ENCODE measurements around the gene CYP1B1.

Gene CYP1B1

DNA sequence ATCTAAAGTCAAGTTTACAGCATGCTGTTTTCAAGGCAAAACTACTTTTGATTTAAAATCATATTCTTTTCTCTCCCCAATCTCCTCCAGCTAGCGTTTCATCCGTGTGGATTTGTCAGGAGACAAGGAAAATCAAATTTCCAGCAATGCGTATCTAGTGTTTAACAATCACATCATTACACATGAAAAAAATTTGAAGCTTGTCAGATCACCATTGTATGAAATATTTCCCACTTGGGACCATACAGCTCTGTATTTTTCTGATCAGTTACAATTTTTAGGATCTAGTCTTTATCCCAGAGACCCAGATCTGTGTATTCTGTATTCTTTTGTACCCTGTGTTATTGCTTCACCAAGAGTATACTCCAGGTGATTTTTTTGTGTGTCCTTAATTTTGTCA lies 28.6 kb upstream of the CYP1B1 start:
- no peak overlapping the region for H3K4me3 ChIP-seq (ENCODE audit: low read depth, low read length)
- no peak for DNase-seq (ENCODE audit: low read depth)
- TF ChIP-seq MYC (IDR thresholded peaks at IDR 0.05; ENCODE audit: low read depth, low read length) (no peak), MAX (IDR thresholded peaks at IDR 0.05; ENCODE audit: low read depth, low read length) (no peak), POLR2A (IDR thresholded peaks at IDR 0.05; ENCODE audit: extremely low read depth, insufficient read length) (no peak)
- TF ChIP-seq, protein P1, sequence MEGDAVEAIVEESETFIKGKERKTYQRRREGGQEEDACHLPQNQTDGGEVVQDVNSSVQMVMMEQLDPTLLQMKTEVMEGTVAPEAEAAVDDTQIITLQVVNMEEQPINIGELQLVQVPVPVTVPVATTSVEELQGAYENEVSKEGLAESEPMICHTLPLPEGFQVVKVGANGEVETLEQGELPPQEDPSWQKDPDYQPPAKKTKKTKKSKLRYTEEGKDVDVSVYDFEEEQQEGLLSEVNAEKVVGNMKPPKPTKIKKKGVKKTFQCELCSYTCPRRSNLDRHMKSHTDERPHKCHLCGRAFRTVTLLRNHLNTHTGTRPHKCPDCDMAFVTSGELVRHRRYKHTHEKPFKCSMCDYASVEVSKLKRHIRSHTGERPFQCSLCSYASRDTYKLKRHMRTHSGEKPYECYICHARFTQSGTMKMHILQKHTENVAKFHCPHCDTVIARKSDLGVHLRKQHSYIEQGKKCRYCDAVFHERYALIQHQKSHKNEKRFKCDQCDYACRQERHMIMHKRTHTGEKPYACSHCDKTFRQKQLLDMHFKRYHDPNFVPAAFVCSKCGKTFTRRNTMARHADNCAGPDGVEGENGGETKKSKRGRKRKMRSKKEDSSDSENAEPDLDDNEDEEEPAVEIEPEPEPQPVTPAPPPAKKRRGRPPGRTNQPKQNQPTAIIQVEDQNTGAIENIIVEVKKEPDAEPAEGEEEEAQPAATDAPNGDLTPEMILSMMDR (IDR thresholded peaks at IDR 0.05; ENCODE audit: low read depth, low read length): no peak

GRCh38 chr2:38100328-38100727 lies 24.4 kb upstream of the CYP1B1 start:
- H3K4me3 ChIP-seq (ENCODE audit: low read depth, low read length): no peak overlapping the region
- DNase-seq (ENCODE audit: low read depth): no peak
- TF ChIP-seq, protein P1 (IDR thresholded peaks at IDR 0.05; ENCODE audit: low read depth, low read length): no peak
- TF ChIP-seq MYC (IDR thresholded peaks at IDR 0.05; ENCODE audit: low read depth, low read length) (no peak), POLR2A (IDR thresholded peaks at IDR 0.05; ENCODE audit: extremely low read depth, insufficient read length) (no peak), MAX (IDR thresholded peaks at IDR 0.05; ENCODE audit: low read depth, low read length) (no peak)

DNA sequence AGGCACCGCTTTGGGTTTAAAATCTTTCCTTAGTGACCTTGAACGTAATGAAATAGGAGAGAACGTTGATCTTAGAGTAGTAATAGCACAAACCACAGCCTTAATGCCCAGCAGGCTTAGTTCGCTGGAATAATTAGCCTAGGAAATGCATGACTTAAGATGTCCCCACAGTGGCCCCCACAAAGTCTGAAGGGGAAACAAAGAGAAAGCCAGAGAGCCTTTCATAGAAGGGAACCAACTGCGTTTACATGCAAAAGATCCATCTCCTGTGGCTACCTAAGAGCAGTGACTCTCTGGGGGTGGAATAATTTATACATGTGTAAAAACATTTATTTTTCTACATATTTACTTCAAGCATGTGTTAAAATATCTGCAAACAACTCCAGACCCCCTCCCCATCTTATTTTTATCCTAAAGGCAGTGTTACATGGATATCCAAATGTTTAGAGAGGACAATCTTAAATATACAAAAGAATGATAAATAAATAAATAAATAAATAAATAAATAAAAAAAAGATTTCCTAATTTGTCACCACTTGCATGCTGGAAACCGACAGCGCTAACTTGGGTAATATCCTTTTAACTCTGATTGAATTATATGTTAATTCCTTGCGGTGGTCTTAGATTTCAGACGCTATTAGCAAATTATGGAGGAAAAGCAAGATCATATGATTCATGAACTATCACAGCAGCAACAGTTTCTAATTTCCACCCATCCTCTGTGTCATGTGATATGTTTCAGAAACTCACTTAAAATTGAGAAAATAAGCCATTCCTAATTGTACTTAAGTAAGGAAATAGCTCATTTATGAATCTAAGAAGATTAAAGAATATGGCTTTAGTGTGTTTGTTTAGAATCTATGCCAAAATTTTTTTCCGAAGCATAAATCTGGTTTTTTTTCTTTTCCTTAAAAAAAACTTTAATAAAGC lies 23.4 kb upstream of the CYP1B1 start:
- no peak for TF ChIP-seq MYC (IDR thresholded peaks at IDR 0.05; ENCODE audit: low read depth, low read length)
- no peak for TF ChIP-seq MAX (IDR thresholded peaks at IDR 0.05; ENCODE audit: low read depth, low read length)
- TF ChIP-seq POLR2A (IDR thresholded peaks at IDR 0.05; ENCODE audit: extremely low read depth, insufficient read length): no peak
- TF ChIP-seq, protein P1 (IDR thresholded peaks at IDR 0.05; ENCODE audit: low read depth, low read length): no peak
- peak; percentile 51 for DNase-seq (ENCODE audit: low read depth)
- peak overlapping the region; percentile 19 for H3K4me3 ChIP-seq (ENCODE audit: low read depth, low read length)

- peak overlapping the region; percentile 19 for H3K4me3 ChIP-seq (ENCODE audit: low read depth, low read length)
Measured at GRCh38 chr2:38098421-38099098, 22.6 kb upstream of the CYP1B1 start.

DNA sequence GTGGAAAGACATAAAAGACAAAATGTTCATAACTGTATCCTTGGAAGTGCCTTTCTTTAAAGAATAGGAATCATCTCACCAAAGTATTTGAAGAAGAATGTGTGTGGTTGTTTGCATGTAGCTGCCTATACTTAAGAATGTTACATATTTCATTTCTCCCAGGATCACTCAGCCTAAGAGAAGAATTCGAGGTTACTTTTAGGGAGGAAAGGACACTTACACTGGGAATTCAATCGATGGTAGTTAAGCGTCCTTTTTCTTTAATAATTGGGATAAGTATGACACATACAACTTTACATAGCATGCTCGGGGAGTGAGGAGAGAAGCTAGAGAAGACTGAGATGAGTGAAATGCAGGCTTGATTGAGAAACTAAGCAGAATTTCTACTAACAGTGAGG lies 22.0 kb upstream of the CYP1B1 start:
- peak overlapping the region; percentile 5 for H3K4me3 ChIP-seq (ENCODE audit: low read depth, low read length)
- TF ChIP-seq POLR2A (IDR thresholded peaks at IDR 0.05; ENCODE audit: extremely low read depth, insufficient read length) (no peak), MAX (IDR thresholded peaks at IDR 0.05; ENCODE audit: low read depth, low read length) (no peak), MYC (IDR thresholded peaks at IDR 0.05; ENCODE audit: low read depth, low read length) (no peak)
- TF ChIP-seq, protein P1 (IDR thresholded peaks at IDR 0.05; ENCODE audit: low read depth, low read length): no peak

More at GRCh38 chr2:38098421-38099098, 22.6 kb upstream of the CYP1B1 start:
- peak; percentile 67 for DNase-seq (ENCODE audit: low read depth)
- TF ChIP-seq, protein P1 (IDR thresholded peaks at IDR 0.05; ENCODE audit: low read depth, low read length): no peak
- TF ChIP-seq MAX (IDR thresholded peaks at IDR 0.05; ENCODE audit: low read depth, low read length): no peak
- TF ChIP-seq POLR2A (IDR thresholded peaks at IDR 0.05; ENCODE audit: extremely low read depth, insufficient read length): no peak
- no peak for TF ChIP-seq MYC (IDR thresholded peaks at IDR 0.05; ENCODE audit: low read depth, low read length)

More for the DNA sequence above, 22.0 kb upstream of the CYP1B1 start:
- DNase-seq (ENCODE audit: low read depth): no peak
